NCI-H1694 treated with DMSO at 0.1 percent for 48 hours (cell line): ENCODE results near the gene VPS8.

Source experiments
- DNase-seq: peaks from one replicate; lab custom pipeline; 2025; lab: John Stamatoyannopoulos, UW

The VPS8 gene

GRCh38 chr3:184811999-184812661 lies at the start of gene VPS8:
VPS8 (plus strand) TSS chr3:184812166; CDS start chr3:184824633, 12,467 bp downstream.
- peak; percentile 88 for DNase-seq

GRCh38 chr3:184764191-184764590 lies 47.8 kb upstream of the VPS8 start:
- no peak for DNase-seq

- DNase-seq, result no peak
Measured at GRCh38 chr3:184765047-184765729, 46.8 kb upstream of the VPS8 start.

- DNase-seq, result no peak
Measured at GRCh38 chr3:184765730-184766074, 46.3 kb upstream of the VPS8 start.

GRCh38 chr3:184766555-184767261 lies 45.3 kb upstream of the VPS8 start:
- DNase-seq, result no peak

GRCh38 chr3:184767377-184767776 lies 44.6 kb upstream of the VPS8 start:
- DNase-seq, result no peak

- DNase-seq, result no peak
Measured at GRCh38 chr3:184769382-184770170, 42.4 kb upstream of the VPS8 start.

GRCh38 chr3:184770541-184770940 lies 41.4 kb upstream of the VPS8 start:
- no peak for DNase-seq

- no peak for DNase-seq
Measured at GRCh38 chr3:184771301-184772127, 40.5 kb upstream of the VPS8 start.

GRCh38 chr3:184772667-184773272 lies 39.2 kb upstream of the VPS8 start:
- DNase-seq, result no peak

GRCh38 chr3:184773283-184774186 lies 38.4 kb upstream of the VPS8 start:
- no peak for DNase-seq

- no peak for DNase-seq
Measured at GRCh38 chr3:184776916-184777315, 35.0 kb upstream of the VPS8 start.

GRCh38 chr3:184777566-184778356 lies 34.2 kb upstream of the VPS8 start:
- peak; percentile 85 for DNase-seq

GRCh38 chr3:184778426-184779332 lies 33.3 kb upstream of the VPS8 start:
- DNase-seq, result no peak

- no peak for DNase-seq
Measured at GRCh38 chr3:184780981-184781515, 30.9 kb upstream of the VPS8 start.

GRCh38 chr3:184781801-184782200 lies 30.2 kb upstream of the VPS8 start:
- no peak for DNase-seq

- DNase-seq, result no peak
Measured at GRCh38 chr3:184783319-184783718, 28.6 kb upstream of the VPS8 start.
